IMR-90 (cell line): ENCODE data around the gene CRACR2B. TPM values are rescaled to one million over a fixed set of nuclear protein-coding genes. Genes with fewer than 3 reads are reported as not detected.

Experiments used
- ATAC-seq: fragments of 200-7000 bp; cut with Tn5 transposase; 2 replicates; pipeline ENCODE4 v1.9.1; 2020; ENCODE audit warnings: low read depth, mild to moderate bottlenecking, moderate library complexity
- BruUV-seq: library from RNA; stranded (reverse); fragments of 400-500 nt; replicated peaks from 2 replicates; lab custom pipeline; 2021; lab: Mats Ljungman, UMichigan
- CTCF ChIA-PET: fragments of 300-600 bp; formaldehyde crosslinking; extraction: SDS; loops from one replicate; lab custom pipeline; 2021; ENCODE audit warnings: antibody characterized with exemption; lab: Yijun Ruan, JAX
- POLR2A ChIA-PET: fragments of 300-600 bp; sonication (Branson Sonifier 250); formaldehyde crosslinking; loops from one replicate; lab custom pipeline; 2022; ENCODE audit warnings: antibody characterized with exemption; ENCODE audit not compliant: unreplicated experiment; lab: Charles Lee
- DNase-seq: peaks from one replicate; pipeline ENCODE4 v3.0.0; 2013
- H2AFZ ChIP-seq: replicated peaks from 2 replicates; pipeline ENCODE3; 2013; ENCODE audit warnings: low read length, mild to moderate bottlenecking; ENCODE audit not compliant: poor library complexity
- H2AK5ac ChIP-seq: 2 replicates; pipeline ENCODE4 v1.6.1; 2013; ENCODE audit warnings: low read depth, low read length, inconsistent platforms
- H2AK9ac ChIP-seq: replicated peaks from 2 replicates; pipeline ENCODE3; 2013; ENCODE audit warnings: mild to moderate bottlenecking, low read depth, low read length, moderate library complexity; ENCODE audit not compliant: poor library complexity
- H2BK120ac ChIP-seq: 2 replicates; pipeline ENCODE4 v1.6.1; 2013; ENCODE audit warnings: low read depth, low read length, inconsistent platforms
- H2BK15ac ChIP-seq: 3 replicates; pipeline ENCODE4 v1.6.1; 2013; ENCODE audit warnings: low read depth, low read length, inconsistent platforms
- H2BK20ac ChIP-seq: 2 replicates; pipeline ENCODE4 v1.6.1; 2013; ENCODE audit warnings: low read depth, mild to moderate bottlenecking, inconsistent platforms, low read length, moderate library complexity
- H2BK5ac ChIP-seq: 2 replicates; pipeline ENCODE4 v1.6.1; 2013; ENCODE audit warnings: mild to moderate bottlenecking, low read depth, low read length, inconsistent platforms; ENCODE audit not compliant: poor library complexity, severe bottlenecking
- H3K14ac ChIP-seq: replicated peaks from 2 replicates; pipeline ENCODE4 v1.6.1; 2013; ENCODE audit warnings: low read depth, low read length, inconsistent platforms
- H3K18ac ChIP-seq: 2 replicates; pipeline ENCODE4 v1.6.1; 2013; ENCODE audit warnings: low read depth, low read length, control low read depth
- H3K23ac ChIP-seq: 2 replicates; pipeline ENCODE4 v1.6.1; 2013; ENCODE audit warnings: low read depth, low read length, inconsistent platforms
- H3K27ac ChIP-seq: 2 replicates; pipeline ENCODE4 v1.5.1; 2013; ENCODE audit warnings: mild to moderate bottlenecking, control low read depth, low read length; ENCODE audit not compliant: insufficient read depth
- H3K27me3 ChIP-seq: 2 replicates; pipeline ENCODE4 v1.6.1; 2013; ENCODE audit warnings: low read length; ENCODE audit not compliant: control insufficient read depth, insufficient read depth
- H3K36me3 ChIP-seq: 2 replicates; pipeline ENCODE4 v1.6.1; 2013; ENCODE audit warnings: low read length, mixed read lengths; ENCODE audit not compliant: control insufficient read depth, insufficient read depth
- H3K4ac ChIP-seq: 2 replicates; pipeline ENCODE4 v1.6.1; 2013; ENCODE audit warnings: low read depth, low read length, inconsistent platforms
- H3K4me1 ChIP-seq: 2 replicates; pipeline ENCODE4 v1.6.1; 2013; ENCODE audit warnings: low read length, mixed read lengths; ENCODE audit not compliant: control insufficient read depth, insufficient read depth
- H3K4me2 ChIP-seq: 2 replicates; pipeline ENCODE4 v1.6.1; 2013; ENCODE audit warnings: low read depth, mild to moderate bottlenecking, control low read depth, low read length, moderate library complexity
- H3K4me3 ChIP-seq: 2 replicates; pipeline ENCODE4 v1.5.1; 2013; ENCODE audit warnings: low read depth, mild to moderate bottlenecking, control low read depth, low read length, moderate library complexity; ENCODE audit not compliant: insufficient read depth
- H3K56ac ChIP-seq: 2 replicates; pipeline ENCODE4 v1.6.1; 2013; ENCODE audit warnings: low read length, inconsistent platforms; ENCODE audit not compliant: insufficient read depth; ENCODE audit errors: extremely low read depth
- H3K79me1 ChIP-seq, 2 experiments: 2 replicates each; pipeline ENCODE4 v1.6.1; 2013; ENCODE audit warnings: low read length in 2 of 2, inconsistent platforms in 1 of 2, low read depth in 1 of 2
- H3K9ac ChIP-seq: 2 replicates; pipeline ENCODE4 v1.6.1; 2013; ENCODE audit warnings: low read depth, low read length, control low read depth
- H3K9me1 ChIP-seq: 2 replicates; pipeline ENCODE4 v1.6.1; 2013; ENCODE audit warnings: low read length, inconsistent platforms; ENCODE audit not compliant: insufficient read depth
- H3K9me3 ChIP-seq: 2 replicates; pipeline ENCODE4 v1.6.1; 2013; ENCODE audit warnings: low read length; ENCODE audit not compliant: control insufficient read depth, insufficient read depth
- H4K20me1 ChIP-seq: 2 replicates; pipeline ENCODE4 v1.6.1; 2013; ENCODE audit warnings: low read length, inconsistent platforms; ENCODE audit not compliant: insufficient read depth
- H4K5ac ChIP-seq: 2 replicates; pipeline ENCODE4 v1.6.1; 2013; ENCODE audit warnings: mild to moderate bottlenecking, low read depth, low read length, control low read depth
- H4K8ac ChIP-seq, 2 experiments: 2 replicates each; pipeline ENCODE4 v1.6.1; 2013; ENCODE audit warnings: low read depth in 2 of 2, low read length in 2 of 2, control low read depth in 1 of 2, inconsistent platforms in 1 of 2
- H4K91ac ChIP-seq: 2 replicates; pipeline ENCODE4 v1.6.1; 2013; ENCODE audit warnings: low read depth, low read length, inconsistent platforms; ENCODE audit not compliant: insufficient read depth
- BHLHE40 ChIP-seq: fragments of 150-350 bp; IDR thresholded peaks from 2 replicates; pipeline ENCODE4 v1.6.1; 2016; ENCODE audit warnings: mild to moderate bottlenecking, low read depth, low read length
- CEBPB ChIP-seq: IDR thresholded peaks from 2 replicates; pipeline ENCODE4 v1.6.1; 2012; ENCODE audit warnings: low read depth, low read length, improper control_type of control experiment
- CHD1 ChIP-seq: IDR thresholded peaks from 2 replicates; pipeline ENCODE4 v1.6.1; 2012; ENCODE audit warnings: low read depth, low read length, improper control_type of control experiment
- CTCF ChIP-seq: conservative IDR thresholded peaks from 2 replicates; pipeline ENCODE4 v1.5.1; 2012; ENCODE audit warnings: mild to moderate bottlenecking, low read depth, low read length, improper control_type of control experiment
- ELK1 ChIP-seq: fragments of 150-350 bp; IDR thresholded peaks from 2 replicates; pipeline ENCODE4 v1.6.1; 2016; ENCODE audit warnings: low read depth, mild to moderate bottlenecking, low read length, moderate library complexity, borderline replicate concordance
- FOS ChIP-seq: fragments of 150-350 bp; IDR thresholded peaks from 2 replicates; pipeline ENCODE4 v1.6.1; 2016; ENCODE audit warnings: low read depth, low read length
- MAFK ChIP-seq: IDR thresholded peaks from 2 replicates; pipeline ENCODE4 v1.6.1; 2012; ENCODE audit warnings: low read depth, low read length, improper control_type of control experiment
- MAZ ChIP-seq: IDR thresholded peaks from 2 replicates; pipeline ENCODE4 v1.6.1; 2012; ENCODE audit warnings: low read depth, mild to moderate bottlenecking, low read length, improper control_type of control experiment, moderate library complexity, borderline replicate concordance
- MXI1 ChIP-seq: IDR thresholded peaks from 2 replicates; pipeline ENCODE4 v1.6.1; 2012; ENCODE audit warnings: low read depth, mild to moderate bottlenecking, low read length, moderate library complexity, borderline replicate concordance
- NFE2L2 ChIP-seq: fragments of 150-350 bp; IDR thresholded peaks from 2 replicates; pipeline ENCODE4 v1.6.1; 2016; ENCODE audit warnings: low read depth, mild to moderate bottlenecking, low read length
- POLR2A ChIP-seq: IDR thresholded peaks from 2 replicates; pipeline ENCODE4 v1.6.1; 2012; ENCODE audit warnings: mild to moderate bottlenecking, low read depth, low read length
- RAD21 ChIP-seq: IDR thresholded peaks from 2 replicates; pipeline ENCODE4 v1.6.1; 2012; ENCODE audit warnings: low read length, improper control_type of control experiment
- RCOR1 ChIP-seq: IDR thresholded peaks from 2 replicates; pipeline ENCODE4 v1.6.1; 2012; ENCODE audit warnings: mild to moderate bottlenecking, low read length, improper control_type of control experiment; ENCODE audit not compliant: insufficient replicate concordance
- RFX5 ChIP-seq: IDR thresholded peaks from 2 replicates; pipeline ENCODE4 v1.8.0; 2012; ENCODE audit warnings: low read depth, mild to moderate bottlenecking, low read length, moderate library complexity
- SMC3 ChIP-seq: fragments of 150-350 bp; IDR thresholded peaks from 2 replicates; pipeline ENCODE4 v1.6.1; 2016; ENCODE audit warnings: low read depth, mild to moderate bottlenecking, antibody characterized with exemption, low read length, moderate library complexity
- USF2 ChIP-seq: fragments of 150-350 bp; IDR thresholded peaks from 2 replicates; pipeline ENCODE4 v1.6.1; 2017; ENCODE audit warnings: mild to moderate bottlenecking, antibody characterized with exemption, low read length, low read depth
- WGBS, 2 experiments: methylation state at CpG; one replicate each; pipeline versions ENCODE4 v1.1.5 to v1.1.7; 2013; ENCODE audit warnings: missing lambda C conversion rate in 2 of 2; ENCODE audit not compliant: insufficient read length in 1 of 2; ENCODE audit errors: extremely low coverage in 2 of 2; 5-methylcytosine and 5-hydroxymethylcytosine counted together
- dilution Hi-C: fragments of 300-500 bp; cut with HindIII; formaldehyde crosslinking; loops from one replicate; pipeline ENCODE4 v1.14.3; 2018; ENCODE audit warnings: low sequenced_read_pairs; ENCODE audit not compliant: unreplicated experiment
- in situ Hi-C: fragments of 300-500 bp; cut with MboI; formaldehyde crosslinking; loops from 3 replicates; pipeline ENCODE4 v1.14.3; 2019; ENCODE audit warnings: low sequenced_read_pairs, inconsistent platforms, mixed read lengths
- intact Hi-C: fragments of 100-400 bp; cut with micrococcal nuclease; formaldehyde crosslinking; loops from 2 replicates; pipeline ENCODE4 v1.10.0; 2022
- polyA plus RNA-seq, 3 experiments: library from polyadenylated mRNA; depleted of rRNA; stranded (reverse); fragments of >200 nt; gene quantifications; 2 replicates each; pipeline ENCODE4 v1.2.3, GENCODE V29; 2012; ENCODE audit warnings: low replicate concordance in 1 of 3
- total RNA-seq: library from RNA; depleted of rRNA; stranded (reverse); fragments of >200 nt; gene quantifications from 2 replicates; pipeline ENCODE4 v1.2.3, GENCODE V29; 2012

Gene CRACR2B
- total and polyA plus RNA-seq, 2 of the 4 experiments (the other 2 are of a cell fraction) = 0.54 to 2.5 TPM

GRCh38 chr11:810040-810567, 17.6 kb upstream of the CRACR2B start:
- in situ Hi-C loops = no loop called here
- Histone ChIP-seq H3K27me3 (no peaks in the 10 kb centered on the region), H3K23ac (peak overlapping the region; percentile 52), H2BK20ac (no peak overlapping the region), H3K4ac (peak overlapping the region; percentile 84), H3K18ac (no peak overlapping the region), H3K4me2 (peak overlapping the region; percentile 90), H3K79me1 (peaks cover 27 to 57% of the 10 kb centered on the region in 2 experiments), H3K9me1 (no peaks in the 10 kb centered on the region), H2BK120ac (no peak overlapping the region), H2AFZ (peak overlapping the region; percentile 64), H2BK5ac (peak overlapping the region; percentile 67), H4K20me1 (peaks cover 38% of the 10 kb centered on the region), H3K4me3 (peak overlapping the region; percentile 86), H3K56ac (peak overlapping the region; percentile 60), H2AK9ac (peak overlapping the region; percentile 97), H3K4me1 (peaks cover 6% of the 10 kb centered on the region), H3K27ac (peak overlapping the region; percentile 74), H3K9ac (peak overlapping the region; percentile 85), H4K8ac (peak overlapping the region; percentile 54 to 55; a peak in 2 of 4 replicates), H3K36me3 (peaks cover 30% of the 10 kb centered on the region), H2AK5ac (peak overlapping the region; percentile 97), H3K9me3 (no peaks in the 10 kb centered on the region), H3K14ac (peak overlapping the region; percentile 68), H4K91ac (peak overlapping the region; percentile 54), H2BK15ac (no peak overlapping the region), H4K5ac (no peak overlapping the region)
- CTCF ChIA-PET = no interaction called here
- BruUV-seq = TSS peak; percentile 89
- ATAC-seq = peak; percentile 0
- POLR2A ChIA-PET = interaction anchor here (1.1 kb wide), 1 partner anchor 9 kb away, joined by 5 read pairs; the partner anchor contains the start of gene PNPLA2
- 0% methylated on average over 35 of the region's 55 CpGs; no CpG with 5 or more reads in 1 of the 2 experiments for WGBS, 2 experiments
- intact Hi-C loops = no loop called here
- no peak for DNase-seq
- TF ChIP-seq RFX5 = no peak
- no peak for TF ChIP-seq MAZ
- no peak for TF ChIP-seq POLR2A
- no peak; the same call in 1 of the 2 replicates for TF ChIP-seq CHD1
- no peak for TF ChIP-seq RAD21
- no peak for TF ChIP-seq MXI1
- TF ChIP-seq CTCF = no peak
- no peak for TF ChIP-seq MAFK
- no peak for TF ChIP-seq SMC3
- TF ChIP-seq ELK1 = no peak
- TF ChIP-seq NFE2L2 = no peak
- no peak for TF ChIP-seq USF2
- TF ChIP-seq CEBPB = no peak
- TF ChIP-seq RCOR1 = no peak
- no peak for TF ChIP-seq FOS
- TF ChIP-seq BHLHE40 = no peak
- dilution Hi-C loops = no loop called here
